Hepatocyte (in vitro differentiated cells): ENCODE results near the gene BCL2. TPM values are rescaled to one million over a fixed set of nuclear protein-coding genes. Genes with fewer than 3 reads are reported as not detected.
A peak's percentile ranks its signal among the peaks of the same experiment; 100 is the strongest.

Source experiments
- DNase-seq: peaks from one replicate; pipeline ENCODE4 v3.0.0-alpha.2; 2016; ENCODE audit warnings: low spot score
- H2AFZ ChIP-seq: fragments of 200-600 bp; sonication (generic); 2 replicates; pipeline ENCODE4 v1.6.0; 2016; ENCODE audit warnings: antibody characterized with exemption, mild to moderate bottlenecking
- H3K27ac ChIP-seq: fragments of 200-600 bp; sonication (generic); 2 replicates; pipeline ENCODE4 v1.5.1; 2016; ENCODE audit warnings: mild to moderate bottlenecking
- H3K27me3 ChIP-seq: fragments of 200-600 bp; sonication (generic); 2 replicates; pipeline ENCODE4 v1.6.1; 2016
- H3K36me3 ChIP-seq: fragments of 200-600 bp; sonication (generic); replicated peaks from 2 replicates; pipeline ENCODE4 v1.5.1; 2016; ENCODE audit warnings: low read depth; ENCODE audit not compliant: insufficient read depth
- H3K4me1 ChIP-seq: fragments of 200-600 bp; sonication (generic); 2 replicates; pipeline ENCODE4 v1.5.1; 2016; ENCODE audit warnings: mild to moderate bottlenecking, moderate library complexity; ENCODE audit not compliant: insufficient read depth
- H3K4me2 ChIP-seq: fragments of 200-600 bp; sonication (generic); 2 replicates; pipeline ENCODE4 v1.6.0; 2016
- H3K4me3 ChIP-seq: fragments of 200-600 bp; sonication (generic); 2 replicates; pipeline ENCODE4 v1.5.1; 2016; ENCODE audit warnings: mild to moderate bottlenecking
- H3K79me2 ChIP-seq: fragments of 200-600 bp; sonication (generic); 2 replicates; pipeline ENCODE4 v1.6.0; 2017; ENCODE audit warnings: mild to moderate bottlenecking
- H3K9me2 ChIP-seq: fragments of 200-600 bp; sonication (generic); replicated peaks from 2 replicates; pipeline ENCODE4 v1.6.0; 2017; ENCODE audit warnings: mild to moderate bottlenecking; ENCODE audit not compliant: insufficient read depth
- H3K9me3 ChIP-seq: fragments of 200-600 bp; sonication (generic); 2 replicates; pipeline ENCODE4 v1.5.1; 2016; ENCODE audit warnings: low read depth, mild to moderate bottlenecking
- H4K20me1 ChIP-seq: fragments of 200-600 bp; sonication (generic); 2 replicates; pipeline ENCODE4 v1.6.0; 2016; ENCODE audit warnings: mild to moderate bottlenecking; ENCODE audit not compliant: insufficient read depth, poor library complexity, severe bottlenecking
- CTCF ChIP-seq: fragments of 200-600 bp; sonication (generic); IDR thresholded peaks from 2 replicates; pipeline ENCODE4 v1.5.1; 2016; ENCODE audit warnings: antibody characterized with exemption, mild to moderate bottlenecking; ENCODE audit not compliant: poor library complexity
- EZH2 ChIP-seq: fragments of 200-600 bp; sonication (generic); IDR thresholded peaks from 2 replicates; pipeline ENCODE4 v1.6.1; 2016; ENCODE audit warnings: antibody characterized with exemption, mild to moderate bottlenecking, borderline replicate concordance
- EZH2phosphoT487 ChIP-seq: fragments of 200-600 bp; sonication (generic); IDR thresholded peaks from one replicate; pipeline ENCODE4 v1.6.1; 2018; ENCODE audit warnings: antibody characterized with exemption, mild to moderate bottlenecking, low read depth, moderate library complexity; ENCODE audit not compliant: unreplicated experiment, severe bottlenecking
- WGBS: methylation state at CpG from one replicate; pipeline ENCODE4 v1.1.6; 2016; ENCODE audit warnings: low lambda C conversion rate; ENCODE audit errors: missing lambda C conversion rate; 5-methylcytosine and 5-hydroxymethylcytosine counted together
- polyA plus RNA-seq: library from polyadenylated mRNA; unstranded; fragments of >200 nt; fragmentation: Nextera tagmentation; extraction: Ambion mirVana; gene quantifications from 2 replicates; pipeline ENCODE4 v1.2.1, GENCODE V29; 2016
- total RNA-seq: library from RNA; depleted of rRNA; stranded (reverse); fragments of >200 nt; gene quantifications from 2 replicates; pipeline ENCODE4 v1.2.3, GENCODE V29; 2014

Gene BCL2
- total RNA-seq, result 9.1 and 11.4 TPM in 2 replicates
- polyA plus RNA-seq, result 0.80 and 1.0 TPM in 2 replicates

GRCh38 chr18:63319383-63320122 lies at the start of gene BCL2:
Gene BCL2, minus strand, starts transcription at chr18:63319769.
- peak within 1 kb of the TSS; percentile 92 for H2AFZ ChIP-seq
- peak; percentile 83 for DNase-seq
- WGBS, result under 1% methylated on average over 61 of the region's 78 CpGs

GRCh38 chr18:63368611-63369010 lies 49.0 kb upstream of the BCL2 start:
- peaks cover 7% of the 10 kb centered on the region for H3K4me1 ChIP-seq
- no peak overlapping the region for H2AFZ ChIP-seq
- H4K20me1 ChIP-seq, result peaks cover 10% of the 10 kb centered on the region
- H3K27ac ChIP-seq, result no peak overlapping the region
- H3K36me3 ChIP-seq, result no peaks in the 10 kb centered on the region
- peak overlapping the region; percentile 76 for H3K4me2 ChIP-seq
- H3K9me3 ChIP-seq, result no peaks in the 10 kb centered on the region
- H3K9me2 ChIP-seq, result no peaks in the 10 kb centered on the region
- 97% methylated on average over 4 of the region's 4 CpGs for WGBS
- no peak for DNase-seq
- no peak overlapping the region for H3K4me3 ChIP-seq
- no peaks in the 10 kb centered on the region for H3K27me3 ChIP-seq
- TF ChIP-seq CTCF (no peak), EZH2 (no peak), EZH2phosphoT487 (no peak)
- H3K79me2 ChIP-seq, result peaks cover 33% of the 10 kb centered on the region

More at GRCh38 chr18:63319383-63320122, at the start of gene BCL2:
- Histone ChIP-seq H3K9me3 (no peaks in the 10 kb centered on the region), H4K20me1 (peaks cover 14% of the 10 kb centered on the region), H3K4me3 (peak within 1 kb of the TSS; percentile 71), H3K27me3 (peaks cover 14% of the 10 kb centered on the region), H3K27ac (peak within 1 kb of the TSS; percentile 63), H3K79me2 (peaks cover 3% of the 10 kb centered on the region), H3K9me2 (no peaks in the 10 kb centered on the region), H3K36me3 (no peaks in the 10 kb centered on the region), H3K4me1 (peaks cover 13% of the 10 kb centered on the region), H3K4me2 (peak within 1 kb of the TSS; percentile 91)
- TF ChIP-seq EZH2phosphoT487 (no peak), CTCF (no peak), EZH2 (no peak)

GRCh38 chr18:63367053-63367953 lies 47.7 kb upstream of the BCL2 start, which contains the start of gene KDSR:
Gene KDSR, minus strand, starts transcription at chr18:63367206. Its CDS starts 88 bp downstream, at chr18:63367118.
- TF ChIP-seq EZH2 (no peak), CTCF (no peak), EZH2phosphoT487 (no peak)
- 1% methylated on average over 54 of the region's 90 CpGs for WGBS
- H2AFZ ChIP-seq, result peak within 1 kb of the TSS; percentile 85

More at GRCh38 chr18:63367053-63367953, 47.7 kb upstream of the BCL2 start, which contains the start of gene KDSR:
- DNase-seq, result peak; percentile 99
- peaks cover 7% of the 10 kb centered on the region for H3K4me1 ChIP-seq
- H3K9me2 ChIP-seq, result no peaks in the 10 kb centered on the region
- H3K79me2 ChIP-seq, result peaks cover 39% of the 10 kb centered on the region
- peak within 1 kb of the TSS; percentile 86 for H3K4me3 ChIP-seq
- H3K4me2 ChIP-seq, result peak within 1 kb of the TSS; percentile 92
- peak within 1 kb of the TSS; percentile 99 for H3K27ac ChIP-seq
- peaks cover 10% of the 10 kb centered on the region for H4K20me1 ChIP-seq
- no peaks in the 10 kb centered on the region for H3K27me3 ChIP-seq
- H3K36me3 ChIP-seq, result no peaks in the 10 kb centered on the region
- H3K9me3 ChIP-seq, result no peaks in the 10 kb centered on the region
